Omental fat pad (tissue), 4 donors: ENCODE results near the gene TEX12. TPM values are rescaled to one million over a fixed set of nuclear protein-coding genes. Genes with fewer than 3 reads are reported as not detected.
A peak's percentile ranks its signal among the peaks of the same experiment; 100 is the strongest.

Experiments used
- ATAC-seq: fragments of 150-250 bp; one replicate; pipeline ENCODE4 v1.9.1; 2016; ENCODE audit warnings: mild to moderate bottlenecking, moderate library complexity; ENCODE audit not compliant: low FRiP score
- DNase-seq: peaks from one replicate; pipeline ENCODE4 v3.0.0-alpha.2; 2019; ENCODE audit warnings: low spot score
- CTCF ChIP-seq, 3 donors: fragments of 450-650 bp; IDR thresholded peaks; one replicate each; pipeline ENCODE4 v1.5.1; 2016 to 2017; ENCODE audit warnings: antibody characterized with exemption in 3 of 3, mild to moderate bottlenecking in 3 of 3, moderate library complexity in 2 of 3
- total RNA-seq, 4 donors: library from RNA; depleted of rRNA; stranded (reverse); fragments of >200 nt; gene quantifications; one replicate each; pipeline ENCODE4 v1.1.0, GENCODE V29; 2016

Gene TEX12
- total RNA-seq, 4 donors from 2014 or later: 0.96 TPM; not detected in 3

GRCh38 chr11:112212290-112212689, 45.1 kb downstream of the TEX12 start:
- DNase-seq (no peak), ATAC-seq (peak; percentile 51)
- TF ChIP-seq CTCF (IDR thresholded peaks at IDR 0.05): no peak

- DNase-seq (no peak), ATAC-seq (no peak)
- TF ChIP-seq CTCF (IDR thresholded peaks at IDR 0.05): no peak
These were observed 45.5 kb downstream of the TEX12 start for GRCh38 chr11:112212710-112213109.

GRCh38 chr11:112213753-112214152, 46.6 kb downstream of the TEX12 start:
- ATAC-seq (peak; percentile 86), DNase-seq (no peak)
- TF ChIP-seq CTCF (IDR thresholded peaks at IDR 0.05): no peak

GRCh38 chr11:112215621-112216020, 48.4 kb downstream of the TEX12 start:
- TF ChIP-seq CTCF (IDR thresholded peaks at IDR 0.05): no peak
- no peak for DNase-seq
- ATAC-seq: no peak

- DNase-seq (no peak), ATAC-seq (no peak)
- no peak for TF ChIP-seq CTCF (IDR thresholded peaks at IDR 0.05)
These were observed 49.5 kb downstream of the TEX12 start for GRCh38 chr11:112216561-112217105.

- DNase-seq (no peak), ATAC-seq (peak; percentile 75)
- peak in 2 of 3 donors; percentile 22 to 49 for TF ChIP-seq CTCF (IDR thresholded peaks at IDR 0.05)
These were observed 52.5 kb downstream of the TEX12 start for GRCh38 chr11:112219476-112220232.
